ENCODE data around the gene LSG1. TPM values are rescaled to one million over a fixed set of nuclear protein-coding genes. Genes with fewer than 3 reads are reported as not detected.

The LSG1 gene
- polyA plus RNA-seq, 3 donors = 9.2 to 31.1 (median 10.9) TPM

GRCh38 chr3:194667363-194667762 is 4.6 kb downstream of the LSG1 start:
- no peak overlapping the region for H3K27ac ChIP-seq (ENCODE audit: low read depth, low read length)
- 66 to 80% (median 73%) methylated on average over 7 of the region's 7 CpGs for WGBS, 3 donors

GRCh38 chr3:194664857-194665256 is 7.1 kb downstream of the LSG1 start:
- no peak overlapping the region for H3K27ac ChIP-seq (ENCODE audit: low read depth, low read length)
- WGBS, 3 donors = 75 to 91% (median 81%) methylated on average over 7 of the region's 7 CpGs

- WGBS, 3 donors = 65 to 90% (median 69%) methylated on average over 6 of the region's 6 CpGs
- no peak overlapping the region for H3K27ac ChIP-seq (ENCODE audit: low read depth, low read length)
Observed at GRCh38 chr3:194661946-194662345, 10.0 kb downstream of the LSG1 start.

DNA sequence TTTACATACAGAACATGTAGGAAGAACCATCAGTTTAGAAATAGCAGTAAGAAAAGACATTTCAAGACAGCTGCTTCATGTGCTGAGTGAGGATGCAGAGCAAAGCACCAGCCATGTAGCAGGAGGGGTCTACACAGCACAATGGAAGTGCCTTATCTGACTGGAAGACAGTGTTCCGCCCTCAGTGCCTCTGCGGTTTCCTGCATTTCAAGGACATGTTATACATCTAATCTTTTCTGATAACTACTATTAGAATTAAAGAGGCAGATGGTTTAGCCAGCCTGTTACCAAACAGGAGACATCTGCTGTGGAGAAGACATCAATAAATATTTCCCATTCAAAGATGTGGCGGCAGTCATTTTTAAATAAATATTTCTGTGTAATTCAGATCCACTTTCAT is 10.6 kb downstream of the LSG1 start:
- WGBS, 3 donors = 34 to 55% (median 45%) methylated on average over 3 of the region's 3 CpGs
- no peak overlapping the region for H3K27ac ChIP-seq (ENCODE audit: low read depth, low read length)

GRCh38 chr3:194659778-194660177 is 12.2 kb downstream of the LSG1 start:
- no peak overlapping the region for H3K27ac ChIP-seq (ENCODE audit: low read depth, low read length)
- 82 to 87% (median 83%) methylated on average over 7 of the region's 7 CpGs for WGBS, 3 donors

DNA sequence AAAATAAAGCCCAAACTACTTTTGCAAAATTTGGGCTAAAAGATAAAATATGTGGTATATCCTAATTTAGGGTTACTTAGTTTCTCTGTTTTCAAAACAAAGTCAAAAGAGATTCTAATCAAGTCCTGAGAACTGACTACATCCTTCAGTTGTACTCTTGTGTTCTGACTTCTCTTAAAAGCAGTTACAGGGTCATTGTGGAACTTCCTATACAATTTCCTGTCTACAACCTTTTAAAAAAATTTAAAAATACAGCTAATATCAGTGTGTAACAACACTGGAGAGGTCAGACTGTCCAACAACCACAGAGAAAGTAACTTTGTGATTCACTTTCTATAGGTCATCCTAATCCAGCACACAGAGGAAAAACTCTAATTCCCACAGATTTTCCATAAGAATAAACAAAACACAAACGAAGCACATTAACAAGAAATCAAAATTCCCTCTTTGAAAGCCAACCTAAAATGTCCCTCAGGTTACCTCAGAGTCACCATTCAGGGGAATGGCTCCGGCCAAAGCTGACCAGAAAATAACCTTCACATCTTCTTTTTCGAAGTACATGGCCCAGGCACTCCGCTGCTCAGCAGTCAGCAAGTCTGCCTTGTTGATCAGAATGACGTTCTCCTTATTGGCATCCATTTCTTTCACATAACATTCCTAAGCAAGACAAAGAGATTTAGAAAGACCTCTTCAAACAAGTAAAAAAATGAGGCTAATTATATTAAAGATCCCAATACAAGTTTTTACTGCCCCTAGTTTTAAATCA is 13.3 kb downstream of the LSG1 start:
- whole genome bisulfite sequencing, 3 donors = 71 to 76% (median 75%) methylated on average over 5 of the region's 5 CpGs
- H3K27ac ChIP-seq (ENCODE audit: low read depth, low read length) = no peak overlapping the region

DNA sequence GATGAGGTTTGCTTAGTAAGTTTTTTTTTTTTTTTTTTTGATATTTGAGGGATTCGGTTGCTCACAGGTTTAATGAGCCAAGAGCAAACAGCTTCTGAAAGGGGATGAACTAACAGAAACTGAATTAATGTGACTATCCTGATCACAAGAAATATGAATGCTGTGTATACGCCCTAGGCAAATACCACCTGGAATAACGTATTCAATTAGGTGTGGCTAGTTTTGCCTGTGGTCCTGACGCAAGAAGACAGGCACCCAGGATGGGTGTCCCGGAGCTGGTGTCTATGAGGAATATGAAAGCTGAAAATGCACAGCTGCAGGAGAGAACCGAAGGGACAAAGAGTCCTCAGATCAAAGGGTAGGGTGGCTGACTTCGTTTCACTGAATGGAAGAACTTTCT is 14.6 kb downstream of the LSG1 start:
- 76 to 94% (median 84%) methylated on average over 7 of the region's 7 CpGs for WGBS, 3 donors
- H3K27ac ChIP-seq (ENCODE audit: low read depth, low read length) = no peak overlapping the region

GRCh38 chr3:194654443-194654842 is 17.5 kb downstream of the LSG1 start:
- WGBS, 3 donors = 92 to 98% (median 93%) methylated on average over 5 of the region's 5 CpGs

DNA sequence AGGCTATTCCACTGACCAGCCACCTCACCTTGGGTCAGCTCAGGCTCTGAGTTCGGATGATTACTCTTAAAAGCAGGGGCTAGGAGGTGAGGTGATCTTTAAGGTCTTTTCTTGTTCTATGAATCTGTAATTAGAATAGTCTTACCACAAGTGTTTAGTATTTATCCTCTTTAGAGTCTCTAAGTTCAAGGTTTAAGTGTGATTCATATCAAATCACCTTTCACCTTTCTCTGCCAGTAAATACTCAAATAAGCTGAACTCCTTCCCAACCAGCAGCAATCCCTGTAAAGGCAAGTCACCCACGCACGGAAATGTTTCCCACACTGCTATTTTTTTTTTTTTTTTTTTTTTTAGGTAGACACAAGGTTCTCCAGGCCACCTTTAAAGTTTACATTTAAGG is 24.2 kb downstream of the LSG1 start:
- no peak overlapping the region for H3K27ac ChIP-seq (ENCODE audit: low read depth, low read length)
- 84 to 90% (median 90%) methylated on average over 3 of the region's 3 CpGs for WGBS, 3 donors

More at GRCh38 chr3:194654443-194654842, 17.5 kb downstream of the LSG1 start:
- no peak overlapping the region for H3K27ac ChIP-seq (ENCODE audit: low read depth, low read length)

DNA sequence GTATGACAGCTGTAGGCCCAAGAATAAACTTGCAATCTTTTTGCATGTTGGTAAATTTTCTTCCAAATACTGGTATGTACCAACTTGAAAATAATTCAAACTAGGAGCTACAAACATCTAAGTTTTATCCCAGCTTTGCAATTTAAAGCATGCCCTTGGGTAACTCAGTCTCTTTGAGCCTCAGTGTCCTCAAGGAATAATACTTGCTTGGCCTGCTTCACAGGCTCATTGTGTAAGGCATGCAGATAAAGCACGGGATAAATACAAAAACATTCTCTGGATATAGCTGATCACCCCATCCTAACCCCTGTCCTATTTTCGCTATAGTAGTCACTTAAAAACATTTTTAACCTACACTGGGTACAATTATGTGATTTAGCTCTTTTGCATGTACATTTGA is 29.2 kb downstream of the LSG1 start:
- H3K27ac ChIP-seq (ENCODE audit: low read depth, low read length) = no peak overlapping the region
- 84 to 87% (median 86%) methylated on average over 2 of the region's 2 CpGs for WGBS, 3 donors

- no peak overlapping the region for H3K27ac ChIP-seq (ENCODE audit: low read depth, low read length)
- WGBS, 3 donors = 60 to 82% (median 79%) methylated on average over 7 of the region's 7 CpGs
Observed at GRCh38 chr3:194640829-194641228, 31.2 kb downstream of the LSG1 start.

- H3K27ac ChIP-seq (ENCODE audit: low read depth, low read length) = no peak overlapping the region
- 93 to 94% (median 93%) methylated on average over 10 of the region's 10 CpGs for WGBS, 3 donors
Observed at GRCh38 chr3:194638991-194639605, 32.9 kb downstream of the LSG1 start.

DNA sequence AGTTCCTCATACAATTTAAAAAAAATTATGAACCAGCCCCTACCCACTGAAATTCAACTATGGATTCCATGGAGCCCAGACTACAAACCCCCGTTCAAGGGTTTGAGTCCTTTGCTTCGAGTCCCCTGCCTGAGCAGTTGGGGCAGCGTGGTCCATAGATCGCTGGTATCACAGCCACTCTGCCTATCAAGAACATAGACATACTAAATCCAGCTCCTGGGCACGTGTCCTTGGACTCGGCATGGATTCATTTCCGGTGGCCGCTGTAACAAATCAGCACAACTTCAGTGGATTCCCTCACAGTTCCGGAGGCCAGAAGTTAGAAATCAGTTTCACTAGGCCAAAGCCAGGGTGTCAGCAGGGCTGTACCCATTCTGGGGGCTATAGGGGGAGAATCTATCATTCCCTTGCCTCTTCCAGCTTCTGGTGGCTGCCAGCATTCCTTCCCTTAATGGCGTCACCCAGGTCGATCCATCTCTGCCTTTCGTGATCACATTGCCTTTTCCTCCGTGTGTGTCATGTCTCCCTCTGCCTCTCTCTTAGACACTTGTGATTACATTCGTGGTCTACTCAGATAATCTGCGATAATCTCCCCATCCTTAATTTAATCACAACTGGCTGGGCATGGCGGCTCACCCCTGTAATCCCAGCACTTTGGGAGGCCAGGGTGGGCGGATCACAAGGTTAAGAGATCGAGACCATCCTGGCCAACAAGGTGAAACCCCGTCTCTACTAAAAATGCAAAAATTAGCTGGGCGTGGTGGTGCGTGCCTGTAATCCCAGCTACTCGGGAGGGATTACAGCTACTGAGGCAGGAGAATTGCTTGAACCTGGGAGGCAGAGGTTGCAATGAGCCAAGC is 34.2 kb downstream of the LSG1 start:
- H3K27ac ChIP-seq (ENCODE audit: low read depth, low read length) = no peak overlapping the region
- 89 to 97% (median 95%) methylated on average over 22 of the region's 22 CpGs for whole genome bisulfite sequencing, 3 donors

- WGBS, 3 donors = 66 to 72% (median 67%) methylated on average over 3 of the region's 3 CpGs
- H3K27ac ChIP-seq (ENCODE audit: low read depth, low read length) = no peak overlapping the region
Observed at GRCh38 chr3:194637066-194637465, 34.9 kb downstream of the LSG1 start.

- peak within 1 kb of the TSS; percentile 10 for H3K27ac ChIP-seq (ENCODE audit: low read depth, low read length)
- WGBS, 3 donors = 1% methylated on average over 59 to 66 of the region's 66 CpGs
Observed at GRCh38 chr3:194633349-194634004, 38.5 kb downstream of the LSG1 start, which contains the start of gene TMEM44. Gene TMEM44, minus strand, starts transcription at chr3:194633419. Its CDS starts 204 bp downstream, at chr3:194633215.

DNA sequence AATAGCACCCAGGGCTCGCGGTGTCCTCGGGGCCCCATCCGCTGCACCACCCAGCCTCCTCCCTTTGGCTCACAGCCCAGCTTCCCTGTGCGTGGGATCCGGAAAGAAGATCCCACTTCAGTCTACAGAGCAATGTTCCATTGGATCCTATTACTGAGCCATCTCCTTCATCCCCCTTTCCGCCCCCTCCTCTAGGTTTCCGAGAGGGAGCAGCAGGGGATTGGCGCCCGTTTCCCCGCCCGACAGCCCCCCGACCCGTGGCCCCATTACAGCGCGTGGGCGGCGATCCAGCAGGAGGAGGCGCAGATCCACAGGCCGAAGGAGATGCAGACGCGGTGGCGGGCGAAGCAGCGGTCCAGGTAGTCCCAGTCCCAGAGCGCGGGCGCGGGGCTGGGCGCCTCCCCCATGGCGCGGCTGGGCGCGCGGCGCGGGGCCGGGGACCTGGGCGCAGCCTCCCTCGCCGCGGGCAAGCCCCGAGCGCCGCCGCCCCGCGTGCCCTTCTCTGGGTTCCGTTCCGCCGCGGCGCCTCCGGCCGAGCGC is 39.1 kb downstream of the LSG1 start:
- WGBS, 3 donors = 0 to 4% (median 1%) methylated on average over 28 to 56 of the region's 56 CpGs
- peak overlapping the region; percentile 10 for H3K27ac ChIP-seq (ENCODE audit: low read depth, low read length)

- H3K27ac ChIP-seq (ENCODE audit: low read depth, low read length) = no peak overlapping the region
Observed at GRCh38 chr3:194632226-194632808, 39.7 kb downstream of the LSG1 start.

DNA sequence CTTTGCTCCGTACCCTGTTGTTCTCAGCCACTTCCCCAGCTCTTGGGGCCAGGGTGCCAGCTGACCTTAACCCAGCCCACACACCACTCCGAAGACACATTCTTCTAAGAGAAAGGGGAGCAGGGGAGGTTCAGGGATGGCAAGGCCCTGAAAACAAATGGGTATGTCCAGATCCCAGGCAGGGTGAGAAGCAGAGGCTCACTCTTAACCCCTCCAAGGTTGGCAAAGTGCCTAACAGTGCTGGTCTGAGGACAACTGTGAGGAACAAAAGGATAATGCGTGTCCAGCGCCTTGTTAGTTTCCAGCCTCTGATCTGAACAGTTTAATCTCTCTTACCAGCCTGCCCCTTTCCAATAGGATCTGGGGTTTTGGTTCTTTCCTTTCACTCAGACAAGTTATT is 40.3 kb downstream of the LSG1 start:
- WGBS, 3 donors = 94 to 96% (median 95%) methylated on average over 4 of the region's 4 CpGs

More at GRCh38 chr3:194632226-194632808, 39.7 kb downstream of the LSG1 start:
- WGBS, 3 donors = 64 to 78% (median 69%) methylated on average over 11 of the region's 11 CpGs

More for the DNA sequence above, 40.3 kb downstream of the LSG1 start:
- H3K27ac ChIP-seq (ENCODE audit: low read depth, low read length) = no peak overlapping the region
